ENCODE measurements around the gene CNNM2.

DNA sequence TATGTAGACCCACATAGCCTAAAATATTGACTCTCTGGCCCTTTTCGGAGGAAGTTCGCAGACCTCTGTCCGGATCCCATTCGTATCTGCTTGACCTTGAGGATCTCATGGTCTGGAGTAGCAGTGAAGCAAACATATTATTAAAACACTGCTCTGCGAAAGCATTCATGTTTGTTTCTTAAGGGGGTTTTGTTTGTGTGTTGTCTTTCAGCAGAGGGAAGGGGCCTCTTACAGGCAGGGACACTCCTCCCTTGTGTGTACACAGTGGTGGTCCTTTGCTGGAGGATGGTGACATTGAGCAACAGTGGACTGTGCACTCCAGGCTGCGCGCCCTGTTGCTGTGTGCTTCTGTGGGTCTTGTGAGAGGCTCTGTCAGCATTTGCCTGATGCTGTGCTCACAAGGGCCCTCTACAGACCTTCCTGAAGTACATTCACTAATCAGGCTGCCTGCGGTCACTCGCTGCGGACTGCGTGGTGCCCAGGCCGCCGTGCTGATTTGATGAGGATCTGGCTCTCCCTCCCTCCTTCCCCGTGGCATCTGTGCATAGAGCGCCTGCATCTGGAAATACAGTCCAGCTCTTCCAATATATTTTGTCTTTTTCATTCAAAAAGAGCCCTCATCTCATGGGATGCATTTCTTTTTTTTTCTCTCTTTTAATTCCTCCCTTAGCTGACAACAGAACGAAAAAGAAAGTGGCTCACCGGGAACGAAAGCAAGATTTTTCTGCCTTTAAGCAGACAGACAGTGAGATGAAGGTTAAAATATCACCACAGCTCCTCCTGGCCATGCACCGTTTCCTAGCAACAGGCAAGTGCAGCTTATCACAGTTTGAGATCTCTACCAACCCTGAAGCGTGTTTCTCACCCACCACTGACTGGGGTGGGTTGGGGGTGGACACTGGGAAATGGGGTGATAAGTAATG, 135.8 kb downstream of the CNNM2 start:
- no peak for TF ChIP-seq POLR2A (IDR thresholded peaks at IDR 0.05)
- TF ChIP-seq, protein P1, sequence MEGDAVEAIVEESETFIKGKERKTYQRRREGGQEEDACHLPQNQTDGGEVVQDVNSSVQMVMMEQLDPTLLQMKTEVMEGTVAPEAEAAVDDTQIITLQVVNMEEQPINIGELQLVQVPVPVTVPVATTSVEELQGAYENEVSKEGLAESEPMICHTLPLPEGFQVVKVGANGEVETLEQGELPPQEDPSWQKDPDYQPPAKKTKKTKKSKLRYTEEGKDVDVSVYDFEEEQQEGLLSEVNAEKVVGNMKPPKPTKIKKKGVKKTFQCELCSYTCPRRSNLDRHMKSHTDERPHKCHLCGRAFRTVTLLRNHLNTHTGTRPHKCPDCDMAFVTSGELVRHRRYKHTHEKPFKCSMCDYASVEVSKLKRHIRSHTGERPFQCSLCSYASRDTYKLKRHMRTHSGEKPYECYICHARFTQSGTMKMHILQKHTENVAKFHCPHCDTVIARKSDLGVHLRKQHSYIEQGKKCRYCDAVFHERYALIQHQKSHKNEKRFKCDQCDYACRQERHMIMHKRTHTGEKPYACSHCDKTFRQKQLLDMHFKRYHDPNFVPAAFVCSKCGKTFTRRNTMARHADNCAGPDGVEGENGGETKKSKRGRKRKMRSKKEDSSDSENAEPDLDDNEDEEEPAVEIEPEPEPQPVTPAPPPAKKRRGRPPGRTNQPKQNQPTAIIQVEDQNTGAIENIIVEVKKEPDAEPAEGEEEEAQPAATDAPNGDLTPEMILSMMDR (IDR thresholded peaks at IDR 0.05): no peak

Measured in body of pancreas (tissue), 4 donors.